ENCODE results near the gene CKMT1B. TPM values are rescaled to one million over a fixed set of nuclear protein-coding genes. Genes with fewer than 3 reads are reported as not detected.
"Not testable (repeated sequence)": the region's sequence is repeated elsewhere in the genome, so short reads cannot be mapped to it uniquely, and the experiment has no call there.

The CKMT1B gene
- total RNA-seq, 6 experiments from 2014 or later: not detected

GRCh38 chr15:43552256-43552655, 41.6 kb upstream of the CKMT1B start:
- no peak overlapping the region for H3K27ac ChIP-seq
- TF ChIP-seq POLR2A (IDR thresholded peaks at IDR 0.05): no peak
- TF ChIP-seq, protein P1, sequence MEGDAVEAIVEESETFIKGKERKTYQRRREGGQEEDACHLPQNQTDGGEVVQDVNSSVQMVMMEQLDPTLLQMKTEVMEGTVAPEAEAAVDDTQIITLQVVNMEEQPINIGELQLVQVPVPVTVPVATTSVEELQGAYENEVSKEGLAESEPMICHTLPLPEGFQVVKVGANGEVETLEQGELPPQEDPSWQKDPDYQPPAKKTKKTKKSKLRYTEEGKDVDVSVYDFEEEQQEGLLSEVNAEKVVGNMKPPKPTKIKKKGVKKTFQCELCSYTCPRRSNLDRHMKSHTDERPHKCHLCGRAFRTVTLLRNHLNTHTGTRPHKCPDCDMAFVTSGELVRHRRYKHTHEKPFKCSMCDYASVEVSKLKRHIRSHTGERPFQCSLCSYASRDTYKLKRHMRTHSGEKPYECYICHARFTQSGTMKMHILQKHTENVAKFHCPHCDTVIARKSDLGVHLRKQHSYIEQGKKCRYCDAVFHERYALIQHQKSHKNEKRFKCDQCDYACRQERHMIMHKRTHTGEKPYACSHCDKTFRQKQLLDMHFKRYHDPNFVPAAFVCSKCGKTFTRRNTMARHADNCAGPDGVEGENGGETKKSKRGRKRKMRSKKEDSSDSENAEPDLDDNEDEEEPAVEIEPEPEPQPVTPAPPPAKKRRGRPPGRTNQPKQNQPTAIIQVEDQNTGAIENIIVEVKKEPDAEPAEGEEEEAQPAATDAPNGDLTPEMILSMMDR (IDR thresholded peaks at IDR 0.05): no peak
- no peaks in the 10 kb centered on the region for H3K27me3 ChIP-seq
- no peak for DNase-seq
- no peaks in the 10 kb centered on the region for H3K4me1 ChIP-seq
- intact Hi-C loops (cut with DNase I): no loop called here
- H3K36me3 ChIP-seq: no peaks in the 10 kb centered on the region
- 94% methylated on average over 4 of the region's 4 CpGs for WGBS (ENCODE audit: insufficient coverage, low coverage, low lambda C conversion rate, missing lambda C conversion rate)
- ATAC-seq: no peak
- no peaks in the 10 kb centered on the region for H3K9me3 ChIP-seq
- H3K4me3 ChIP-seq: no peak overlapping the region

DNA sequence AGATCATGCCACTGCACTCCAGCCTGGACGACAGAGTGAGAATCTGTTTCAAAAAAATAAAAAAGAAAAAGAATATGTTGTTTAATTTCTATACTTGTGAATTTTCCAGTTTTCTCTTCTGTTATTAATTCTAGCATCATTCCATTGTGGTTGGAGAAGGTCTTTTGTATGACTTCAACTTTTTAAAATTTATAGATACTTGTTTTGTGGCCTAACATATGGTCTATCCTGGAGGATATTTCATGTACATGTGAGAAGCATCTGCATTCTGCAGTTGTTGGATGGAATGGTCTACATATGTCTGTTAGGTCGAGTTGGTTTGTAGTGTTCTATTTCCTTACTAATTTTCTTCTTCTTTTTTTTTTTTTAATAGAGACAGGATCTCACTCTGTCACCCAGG, 40.8 kb upstream of the CKMT1B start:
- Histone ChIP-seq H3K4me3 (no peak overlapping the region), H3K27ac (no peak overlapping the region), H3K4me1 (no peaks in the 10 kb centered on the region), H3K9me3 (no peaks in the 10 kb centered on the region), H3K36me3 (no peaks in the 10 kb centered on the region), H3K27me3 (no peaks in the 10 kb centered on the region)
- intact Hi-C loops (cut with DNase I): no loop called here
- DNase-seq (no peak), ATAC-seq (no peak)
- TF ChIP-seq POLR2A (IDR thresholded peaks at IDR 0.05): no peak
- TF ChIP-seq, protein P1 (IDR thresholded peaks at IDR 0.05): no peak
- 70% methylated on average over 2 of the region's 2 CpGs for WGBS (ENCODE audit: insufficient coverage, low coverage, low lambda C conversion rate, missing lambda C conversion rate)

DNA sequence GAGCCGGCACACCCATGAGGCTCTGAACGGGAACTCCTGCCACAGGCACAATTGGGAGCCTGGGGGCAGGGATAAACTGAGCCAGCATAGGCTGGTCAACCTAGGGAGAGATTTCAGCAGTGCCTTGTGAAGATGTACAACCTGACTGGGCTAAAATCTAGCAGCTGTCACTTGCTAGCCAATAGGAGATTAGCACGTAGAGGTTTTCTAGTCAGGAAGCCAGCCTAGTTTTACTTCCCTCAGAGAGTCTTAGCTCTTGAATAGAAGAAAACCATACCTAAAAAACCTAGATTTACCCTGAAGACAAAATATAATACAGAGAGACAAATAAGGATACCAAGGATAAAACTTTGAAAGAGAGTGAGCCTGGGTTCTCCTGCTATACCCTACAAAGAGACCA, 31.1 kb upstream of the CKMT1B start:
- H3K9me3 ChIP-seq; H3K27ac ChIP-seq; H3K27me3 ChIP-seq; ATAC-seq; DNase-seq; H3K36me3 ChIP-seq; H3K4me3 ChIP-seq; H3K4me1 ChIP-seq; intact Hi-C loops (cut with DNase I): not testable (repeated sequence)
- no CpG with 5 or more reads among the region's 3 CpGs for WGBS (ENCODE audit: insufficient coverage, low coverage, low lambda C conversion rate, missing lambda C conversion rate)

- intact Hi-C loops (cut with DNase I); ATAC-seq; H3K27ac ChIP-seq; H3K9me3 ChIP-seq; H3K4me3 ChIP-seq; H3K36me3 ChIP-seq; DNase-seq; H3K27me3 ChIP-seq; H3K4me1 ChIP-seq: not testable (repeated sequence)
- WGBS (ENCODE audit: insufficient coverage, low coverage, low lambda C conversion rate, missing lambda C conversion rate): no CpG with 5 or more reads among the region's 8 CpGs
Measured at GRCh38 chr15:43563793-43564192, 30.0 kb upstream of the CKMT1B start.

DNA sequence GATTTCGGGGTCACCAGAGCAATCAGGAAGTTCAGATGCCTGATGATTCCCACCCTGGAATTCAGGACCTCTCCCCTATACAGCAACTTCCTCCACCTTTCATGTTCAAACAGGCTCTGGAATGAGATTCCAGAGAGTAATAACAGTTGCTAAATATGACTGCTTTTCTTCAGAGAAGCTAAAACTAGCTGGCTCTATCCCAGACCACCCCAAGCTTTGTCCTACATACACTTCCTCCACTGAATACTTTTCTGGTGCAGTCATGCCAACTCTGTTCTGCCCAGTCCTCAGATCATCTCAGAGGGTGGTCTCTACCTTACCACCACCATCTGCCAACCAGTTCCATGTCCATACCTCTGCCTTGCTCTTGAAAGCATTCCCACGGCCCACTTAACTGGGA, 27.2 kb upstream of the CKMT1B start:
- H3K27ac ChIP-seq; intact Hi-C loops (cut with DNase I); H3K27me3 ChIP-seq; H3K36me3 ChIP-seq; DNase-seq; ATAC-seq; H3K4me3 ChIP-seq; H3K4me1 ChIP-seq; H3K9me3 ChIP-seq: not testable (repeated sequence)
- WGBS (ENCODE audit: insufficient coverage, low coverage, low lambda C conversion rate, missing lambda C conversion rate): no CpG with 5 or more reads among the region's 2 CpGs

GRCh38 chr15:43574607-43575006, 19.2 kb upstream of the CKMT1B start:
- H3K27me3 ChIP-seq; H3K9me3 ChIP-seq; H3K4me3 ChIP-seq; H3K36me3 ChIP-seq; ATAC-seq; intact Hi-C loops (cut with DNase I); H3K27ac ChIP-seq; H3K4me1 ChIP-seq; DNase-seq: not testable (repeated sequence)
- no CpG with 5 or more reads among the region's 1 CpG for WGBS (ENCODE audit: insufficient coverage, low coverage, low lambda C conversion rate, missing lambda C conversion rate)

DNA sequence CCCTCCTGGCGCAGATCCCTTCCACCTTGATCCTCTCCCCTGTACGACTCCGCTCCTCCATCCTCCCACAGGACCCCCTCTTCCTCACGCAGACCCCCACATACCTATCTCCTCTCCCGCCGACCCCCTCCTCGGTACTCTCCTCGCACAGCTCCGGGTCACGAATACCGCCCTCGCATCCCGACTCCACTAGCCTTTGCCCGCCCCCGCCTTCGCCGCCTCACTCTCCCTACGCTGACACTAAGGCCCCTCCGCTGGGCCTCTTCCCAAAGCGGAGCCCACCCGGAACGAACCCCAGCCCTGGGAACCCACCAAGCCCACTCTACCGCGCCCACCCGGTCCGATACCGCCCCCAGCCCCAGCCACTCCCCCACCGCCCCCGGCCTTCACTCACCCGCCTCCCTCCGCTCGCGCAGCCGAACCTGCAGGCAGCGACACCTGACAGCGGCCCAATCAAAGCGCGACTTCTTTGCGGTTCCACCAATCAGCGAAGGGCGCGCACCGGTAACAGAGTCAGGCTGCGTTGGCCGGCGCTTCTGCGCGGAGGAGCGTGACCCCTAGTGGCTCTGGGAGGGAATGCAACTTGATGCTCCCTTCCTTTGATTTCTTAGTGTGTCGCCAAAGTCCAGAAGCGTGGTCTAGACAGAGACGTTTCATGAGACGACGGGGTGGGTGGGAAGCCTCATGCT, 3.9 kb upstream of the CKMT1B start, which contains the start of gene PPIP5K1:
TSS of gene PPIP5K1 (minus strand) at position 431 of the 689 bp plus-strand sequence. CDS start 5,704 bp downstream, outside the sequence.
- peak; percentile 98 to 99 (median 98) for ATAC-seq
- H3K27ac ChIP-seq; H3K4me1 ChIP-seq; H3K27me3 ChIP-seq; DNase-seq; H3K36me3 ChIP-seq; H3K4me3 ChIP-seq; H3K9me3 ChIP-seq; intact Hi-C loops (cut with DNase I): not testable (repeated sequence)
- whole genome bisulfite sequencing (ENCODE audit: insufficient coverage, low coverage, low lambda C conversion rate, missing lambda C conversion rate): no CpG with 5 or more reads among the region's 54 CpGs

GRCh38 chr15:43592841-43593240, 986 bp upstream of the CKMT1B start:
- intact Hi-C loops (cut with DNase I); H3K9me3 ChIP-seq; H3K4me1 ChIP-seq; H3K4me3 ChIP-seq; ATAC-seq; DNase-seq; H3K27me3 ChIP-seq; H3K36me3 ChIP-seq; H3K27ac ChIP-seq: not testable (repeated sequence)
- WGBS (ENCODE audit: insufficient coverage, low coverage, low lambda C conversion rate, missing lambda C conversion rate): 23% methylated on average over 4 of the region's 8 CpGs

- not testable (repeated sequence) for ATAC-seq
Measured at GRCh38 chr15:43599131-43599530, 5.3 kb downstream of the CKMT1B start.

GRCh38 chr15:43600200-43600599, 6.4 kb downstream of the CKMT1B start:
- ATAC-seq; intact Hi-C loops (cut with DNase I); H3K27ac ChIP-seq; DNase-seq; H3K27me3 ChIP-seq; H3K4me3 ChIP-seq; H3K36me3 ChIP-seq; H3K4me1 ChIP-seq; H3K9me3 ChIP-seq: not testable (repeated sequence)
- WGBS (ENCODE audit: insufficient coverage, low coverage, low lambda C conversion rate, missing lambda C conversion rate): no CpG with 5 or more reads among the region's 2 CpGs

More at GRCh38 chr15:43599131-43599530, 5.3 kb downstream of the CKMT1B start:
- H3K36me3 ChIP-seq; H3K9me3 ChIP-seq; H3K27ac ChIP-seq; H3K27me3 ChIP-seq; H3K4me1 ChIP-seq; intact Hi-C loops (cut with DNase I); H3K4me3 ChIP-seq; DNase-seq: not testable (repeated sequence)
- WGBS (ENCODE audit: insufficient coverage, low coverage, low lambda C conversion rate, missing lambda C conversion rate): 75% methylated on average over 3 of the region's 6 CpGs

All from right lobe of liver (tissue), 6 donors.